IMR-90 (cell line): ENCODE measurements around the gene NOTO.

Experiments used
- CTCF ChIP-seq: conservative IDR thresholded peaks from 2 replicates; pipeline ENCODE4 v1.5.1; 2012; ENCODE audit warnings: mild to moderate bottlenecking, low read depth, low read length, improper control_type of control experiment
- FOS ChIP-seq: fragments of 150-350 bp; IDR thresholded peaks from 2 replicates; pipeline ENCODE4 v1.6.1; 2016; ENCODE audit warnings: low read depth, low read length
- POLR2A ChIP-seq: IDR thresholded peaks from 2 replicates; pipeline ENCODE4 v1.6.1; 2012; ENCODE audit warnings: mild to moderate bottlenecking, low read depth, low read length

GRCh38 chr2:73210019-73210418 lies 7.6 kb downstream of the NOTO start:
- TF ChIP-seq CTCF = no peak
- TF ChIP-seq FOS = no peak
- no peak for TF ChIP-seq POLR2A
